AG04450 (cell line): ENCODE data around the gene DIPK1A. TPM values are rescaled to one million over a fixed set of nuclear protein-coding genes. Genes with fewer than 3 reads are reported as not detected.

ENCODE experiments used
- CTCF ChIA-PET: fragments of 300-600, 350-600 bp; formaldehyde crosslinking; extraction: SDS; loops from one replicate; lab custom pipeline; 2022; ENCODE audit warnings: antibody characterized with exemption, inconsistent platforms; lab: Charles Lee
- POLR2A ChIA-PET: fragments of 350-600 bp; formaldehyde crosslinking; extraction: SDS; loops from one replicate; lab custom pipeline; 2021; ENCODE audit warnings: antibody characterized with exemption, inconsistent platforms; lab: Yijun Ruan, JAX
- DNase-seq: peaks from one replicate; pipeline ENCODE4 v3.0.0-alpha.2; 2011; ENCODE audit warnings: low read depth, low spot score
- H3K27ac ChIP-seq: one replicate; pipeline ENCODE4 v1.5.1; 2012; ENCODE audit warnings: low read depth, low read length, control low read depth
- H3K27me3 ChIP-seq: one replicate; pipeline ENCODE4 v1.6.0; 2012; ENCODE audit warnings: low read length; ENCODE audit not compliant: control insufficient read depth, insufficient read depth
- H3K4me3 ChIP-seq: 2 replicates; pipeline ENCODE4 v1.5.1; 2011; ENCODE audit warnings: mild to moderate bottlenecking, low read depth, low read length, control low read depth
- H3K9me3 ChIP-seq: 2 replicates; pipeline ENCODE4 v1.5.1; 2012; ENCODE audit warnings: low read length; ENCODE audit not compliant: control insufficient read depth, insufficient read depth
- polyA plus RNA-seq: library from polyadenylated mRNA; depleted of rRNA; stranded (reverse); fragments of >200 nt; gene quantifications from 2 replicates; pipeline ENCODE4 v1.2.3, GENCODE V29; 2011
- TF ChIP-seq, protein P1 (sequence below): IDR thresholded peaks from 2 replicates; pipeline ENCODE4 v1.5.1; 2011; ENCODE audit warnings: low read depth, low read length, control low read depth, inconsistent platforms

Gene DIPK1A
- polyA plus RNA-seq, 1 experiment = 50.8 TPM

DNA sequence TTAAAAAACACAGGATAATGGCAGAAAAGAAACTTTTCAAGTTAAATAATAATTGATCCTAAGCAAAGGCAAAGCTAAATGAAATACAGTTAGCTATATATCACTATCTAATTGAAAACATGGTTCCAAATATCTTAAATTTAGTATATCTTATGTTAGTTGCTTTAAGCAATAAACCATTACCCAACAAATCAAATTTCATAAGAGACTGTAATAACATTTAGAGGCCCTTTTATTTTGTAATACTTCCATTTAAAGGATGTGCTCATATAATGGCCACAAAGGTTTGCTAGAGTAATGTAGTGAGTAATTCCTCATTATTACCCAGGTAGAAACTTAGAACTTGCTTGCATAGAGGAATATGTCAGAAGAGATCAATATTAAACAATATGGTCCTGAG is 97.1 kb downstream of the DIPK1A start:
- Histone ChIP-seq H3K4me3 (no peak overlapping the region), H3K27ac (no peak overlapping the region), H3K9me3 (no peaks in the 10 kb centered on the region), H3K27me3 (no peaks in the 10 kb centered on the region)
- TF ChIP-seq, protein P1, sequence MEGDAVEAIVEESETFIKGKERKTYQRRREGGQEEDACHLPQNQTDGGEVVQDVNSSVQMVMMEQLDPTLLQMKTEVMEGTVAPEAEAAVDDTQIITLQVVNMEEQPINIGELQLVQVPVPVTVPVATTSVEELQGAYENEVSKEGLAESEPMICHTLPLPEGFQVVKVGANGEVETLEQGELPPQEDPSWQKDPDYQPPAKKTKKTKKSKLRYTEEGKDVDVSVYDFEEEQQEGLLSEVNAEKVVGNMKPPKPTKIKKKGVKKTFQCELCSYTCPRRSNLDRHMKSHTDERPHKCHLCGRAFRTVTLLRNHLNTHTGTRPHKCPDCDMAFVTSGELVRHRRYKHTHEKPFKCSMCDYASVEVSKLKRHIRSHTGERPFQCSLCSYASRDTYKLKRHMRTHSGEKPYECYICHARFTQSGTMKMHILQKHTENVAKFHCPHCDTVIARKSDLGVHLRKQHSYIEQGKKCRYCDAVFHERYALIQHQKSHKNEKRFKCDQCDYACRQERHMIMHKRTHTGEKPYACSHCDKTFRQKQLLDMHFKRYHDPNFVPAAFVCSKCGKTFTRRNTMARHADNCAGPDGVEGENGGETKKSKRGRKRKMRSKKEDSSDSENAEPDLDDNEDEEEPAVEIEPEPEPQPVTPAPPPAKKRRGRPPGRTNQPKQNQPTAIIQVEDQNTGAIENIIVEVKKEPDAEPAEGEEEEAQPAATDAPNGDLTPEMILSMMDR = no peak
- ChIA-PET CTCF (interaction anchor here (1.2 to 16.3 kb wide), 2 partner anchors 14 to 129 kb away, joined by 3 to 458 read pairs; no protein-coding TSS in a partner anchor), POLR2A (no interaction called here)
- DNase-seq = no peak

DNA sequence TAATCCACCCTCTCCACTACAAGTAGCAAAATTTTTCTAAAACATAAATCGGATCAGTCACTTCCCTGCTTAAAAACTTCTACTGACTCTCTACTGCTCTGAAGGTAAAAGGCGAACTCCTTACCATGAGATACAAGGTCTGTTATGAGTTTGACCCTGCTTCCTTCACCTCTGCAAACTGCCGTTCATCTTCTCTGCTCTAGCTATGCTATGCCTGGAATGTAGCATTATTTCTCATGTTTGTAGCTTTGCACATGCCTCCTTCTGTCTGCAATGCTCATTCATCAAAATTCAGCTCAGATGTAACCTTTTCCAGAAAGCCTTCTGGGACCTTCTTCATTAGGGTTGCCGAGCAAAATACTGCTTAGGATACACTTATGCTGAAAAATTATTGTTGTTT is 98.7 kb downstream of the DIPK1A start:
- CTCF ChIA-PET = interaction anchor here (1.0 to 16.3 kb wide), 2 partner anchors 131 to 139 kb away, joined by 3 to 458 read pairs; no protein-coding TSS in a partner anchor
- POLR2A ChIA-PET = no interaction called here
- Histone ChIP-seq H3K4me3 (no peak overlapping the region), H3K27me3 (no peaks in the 10 kb centered on the region), H3K9me3 (no peaks in the 10 kb centered on the region), H3K27ac (no peak overlapping the region)
- DNase-seq = no peak
- TF ChIP-seq, protein P1 = no peak

DNA sequence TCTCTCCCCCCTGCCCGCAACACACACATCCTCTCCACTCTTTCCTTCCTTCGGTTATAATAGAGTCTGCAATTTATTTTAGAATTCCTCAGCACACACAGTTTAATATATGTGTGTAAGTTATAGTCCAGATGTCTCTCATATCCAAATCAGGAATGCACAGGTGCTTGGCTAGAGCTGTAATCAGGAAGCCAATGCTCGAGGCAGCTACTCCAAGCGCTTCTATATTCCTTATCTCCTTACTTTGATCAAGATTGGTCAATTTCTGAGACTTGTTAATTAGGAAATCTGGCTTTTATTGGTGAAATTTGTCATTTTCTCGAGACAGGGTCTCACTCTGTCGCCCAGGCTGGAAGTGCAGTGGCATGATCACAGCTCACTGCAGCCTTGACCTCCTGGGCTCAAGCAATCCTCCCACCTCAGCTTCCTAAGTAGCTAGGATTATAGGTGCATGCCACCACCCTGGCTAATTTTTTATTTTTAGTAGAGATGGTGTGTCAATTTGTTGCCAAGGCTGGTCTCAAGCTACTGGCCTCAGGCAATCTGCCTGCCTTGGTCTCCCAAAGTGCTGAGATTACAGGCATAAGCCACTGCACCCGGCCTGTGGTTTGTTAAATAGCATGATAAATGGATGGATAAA is 101.7 kb downstream of the DIPK1A start:
- Histone ChIP-seq H3K4me3 (no peak overlapping the region), H3K9me3 (peaks cover 4% of the 10 kb centered on the region; the same call in 1 of the 2 replicates), H3K27me3 (no peaks in the 10 kb centered on the region), H3K27ac (no peak overlapping the region)
- ChIA-PET CTCF (interaction anchor here (0.6 to 16.3 kb wide), 53 partner anchors 9 to 680 kb away, joined by 3 to 458 read pairs (median 6); partner anchors contain the start of gene DIPK1A), POLR2A (interaction anchor here (1.1 kb wide), 1 partner anchor 102 kb away, joined by 3 read pairs; the partner anchor contains the start of gene DIPK1A)
- DNase-seq = no peak
- TF ChIP-seq, protein P1 = no peak

DNA sequence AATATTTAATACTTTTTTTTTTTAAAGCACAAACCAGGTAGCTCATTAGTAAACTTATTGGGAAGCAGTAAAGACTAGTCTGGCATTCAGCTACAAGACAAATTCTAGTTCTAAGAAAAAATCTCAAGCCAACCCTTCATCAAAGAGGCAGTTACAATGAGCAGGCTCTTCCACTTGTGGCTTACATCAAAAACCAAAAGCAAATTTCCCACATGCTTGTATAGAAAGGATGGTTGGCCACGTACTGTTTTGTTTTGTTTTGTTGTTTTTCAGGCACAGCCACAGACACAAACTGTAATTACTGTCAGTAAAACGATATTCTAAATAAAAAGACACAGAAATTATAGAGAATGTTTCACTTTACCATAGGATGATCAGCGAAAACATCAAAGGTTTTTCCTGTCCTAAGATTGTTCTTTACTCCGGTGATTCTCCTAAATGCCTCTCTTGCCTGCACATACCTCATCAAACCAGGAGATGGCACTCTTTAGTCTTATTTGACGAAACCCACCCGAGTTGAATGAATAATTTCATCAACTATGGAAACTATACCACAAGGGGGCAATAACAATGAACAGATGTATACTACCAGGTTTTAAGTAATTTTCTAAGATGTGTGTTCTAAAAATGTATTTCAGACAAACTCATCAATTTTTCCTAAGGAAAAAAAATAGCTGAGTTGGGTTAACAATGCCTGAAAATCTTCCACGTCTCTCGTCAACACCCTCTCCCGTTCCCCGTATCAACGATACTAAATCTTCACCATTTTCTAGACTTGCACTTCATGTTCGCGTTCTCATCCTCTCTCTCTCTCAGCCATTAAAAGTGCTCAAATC is 102.5 kb downstream of the DIPK1A start:
- H3K4me3 ChIP-seq = no peak overlapping the region
- H3K27ac ChIP-seq = no peak overlapping the region
- TF ChIP-seq, protein P1 = peak; percentile 92
- ChIA-PET POLR2A (interaction anchor here (1.1 kb wide), 1 partner anchor 103 kb away, joined by 3 read pairs; the partner anchor contains the start of gene DIPK1A), CTCF (interaction anchor here (0.5 to 16.3 kb wide), 61 partner anchors 8 to 680 kb away, joined by 3 to 458 read pairs (median 4); partner anchors contain the start of gene DIPK1A)
- peak; percentile 62 for DNase-seq
- H3K9me3 ChIP-seq = peaks cover 4% of the 10 kb centered on the region; the same call in 1 of the 2 replicates
- no peaks in the 10 kb centered on the region for H3K27me3 ChIP-seq
